GM12878 (cell line): ENCODE measurements around the gene STK35. TPM values are rescaled to one million over a fixed set of nuclear protein-coding genes. Genes with fewer than 3 reads are reported as not detected.

Source experiments
- ATAC-seq: fragments of 200-7000 bp; cut with Tn5 transposase; 3 replicates; pipeline ENCODE4 v1.9.1; 2020; ENCODE audit warnings: mild to moderate bottlenecking, moderate library complexity
- BruUV-seq: library from RNA; stranded (reverse); fragments of 400-500 nt; replicated peaks from 2 replicates; lab custom pipeline; 2021; lab: Mats Ljungman, UMichigan
- CTCF ChIA-PET: fragments of 300-600 bp; sonication (Branson Sonifier 250); formaldehyde crosslinking; extraction: SDS; loops from one replicate; lab custom pipeline; 2021; ENCODE audit warnings: inconsistent platforms; lab: Yijun Ruan, JAX
- POLR2A ChIA-PET: fragments of 350-600 bp; formaldehyde crosslinking; extraction: SDS; loops from one replicate; lab custom pipeline; 2021; ENCODE audit warnings: inconsistent platforms; lab: Charles Lee
- RAD21 ChIA-PET: fragments of 300-600 bp; sonication (Branson Sonifier 250); formaldehyde crosslinking; loops from one replicate; lab custom pipeline; 2023; ENCODE audit warnings: antibody characterized with exemption; ENCODE audit not compliant: unreplicated experiment; lab: Charles Lee
- SMC1A ChIA-PET: fragments of 300-600 bp; sonication (Branson Sonifier 250); formaldehyde crosslinking; loops from one replicate; lab custom pipeline; 2023; ENCODE audit not compliant: unreplicated experiment, uncharacterized antibody; lab: Charles Lee
- DNase-seq: peaks from one replicate; pipeline ENCODE4 v3.0.0-alpha.2; 2011; ENCODE audit warnings: low read depth, low spot score
- FAIRE-seq: peaks from 3 replicates; lab custom pipeline; 2011; peaks lifted over from hg19 to GRCh38; lab: Jason Lieb, UNC
- H2AFZ ChIP-seq: 2 replicates; pipeline ENCODE4 v1.6.0; 2011; ENCODE audit warnings: low read depth, low read length, control low read depth; ENCODE audit not compliant: control insufficient read depth
- H3K27ac ChIP-seq: 2 replicates; pipeline ENCODE4 v1.5.1; 2011; ENCODE audit warnings: control low read depth; ENCODE audit not compliant: control insufficient read depth, insufficient read depth
- H3K27me3 ChIP-seq, 2 experiments: replicated peaks in 1 of 2; 2 replicates each; pipeline versions ENCODE4 v1.6.0 to v1.6.1; 2011; ENCODE audit warnings: low read length in 1 of 2; ENCODE audit not compliant: control insufficient read depth in 2 of 2, insufficient read depth in 2 of 2
- H3K36me3 ChIP-seq, 2 experiments: 2 replicates each; pipeline ENCODE4 v1.5.1; 2011; ENCODE audit warnings: low read length in 1 of 2; ENCODE audit not compliant: control insufficient read depth in 2 of 2, insufficient read depth in 2 of 2
- H3K4me1 ChIP-seq: 2 replicates; pipeline ENCODE4 v1.6.1; 2011; ENCODE audit warnings: mild to moderate bottlenecking, low read length, moderate library complexity, mixed read lengths; ENCODE audit not compliant: control insufficient read depth, insufficient read depth
- H3K4me2 ChIP-seq: 2 replicates; pipeline ENCODE4 v1.6.0; 2011; ENCODE audit warnings: control low read depth; ENCODE audit not compliant: control insufficient read depth, insufficient read depth
- H3K4me3 ChIP-seq: fragments of 200-600 bp; sonication (generic); 2 replicates; pipeline ENCODE4 v1.5.1; 2016
- H3K79me2 ChIP-seq: 2 replicates; pipeline ENCODE4 v1.6.0; 2011; ENCODE audit warnings: low read length; ENCODE audit not compliant: control insufficient read depth, insufficient read depth
- H3K9ac ChIP-seq: 2 replicates; pipeline ENCODE4 v1.8.0; 2011; ENCODE audit warnings: low read length, control low read depth, mixed read lengths; ENCODE audit not compliant: control insufficient read depth, insufficient read depth
- H3K9me3 ChIP-seq: replicated peaks from 3 replicates; pipeline ENCODE4 v1.5.1; 2011; ENCODE audit warnings: mild to moderate bottlenecking, low read length; ENCODE audit not compliant: control insufficient read depth, insufficient read depth
- H4K20me1 ChIP-seq: 2 replicates; pipeline ENCODE4 v1.6.0; 2011; ENCODE audit not compliant: control insufficient read depth, insufficient read depth
- CREB1 ChIP-seq: IDR thresholded peaks from 2 replicates; pipeline ENCODE4 v1.6.1; 2012; ENCODE audit warnings: low read depth, mild to moderate bottlenecking, inconsistent platforms
- KDM1A ChIP-seq: fragments of 200-600 bp; sonication (generic); IDR thresholded peaks from 2 replicates; pipeline ENCODE4 v1.6.1; 2016; ENCODE audit warnings: borderline replicate concordance
- MEF2A ChIP-seq: IDR thresholded peaks from 2 replicates; pipeline ENCODE4 v1.6.1; 2011; ENCODE audit warnings: low read depth, mild to moderate bottlenecking, low read length, moderate library complexity; ENCODE audit not compliant: insufficient read depth
- RB1 ChIP-seq: fragments of 450-650 bp; formaldehyde crosslinking; IDR thresholded peaks from 2 replicates; pipeline ENCODE4 v1.6.1; 2017; ENCODE audit warnings: mild to moderate bottlenecking, borderline replicate concordance
- SIX5 ChIP-seq: IDR thresholded peaks from 2 replicates; pipeline ENCODE4 v1.6.1; 2011; ENCODE audit warnings: mild to moderate bottlenecking, low read depth, low read length, moderate library complexity; ENCODE audit not compliant: severe bottlenecking
- TCF3 ChIP-seq: IDR thresholded peaks from 2 replicates; pipeline ENCODE4 v1.6.1; 2012; ENCODE audit warnings: low read depth, mild to moderate bottlenecking, low read length, borderline replicate concordance; ENCODE audit not compliant: insufficient read depth
- WGBS: methylation state at CpG from one replicate; pipeline ENCODE4 v1.1.6; 2016; ENCODE audit warnings: low lambda C conversion rate; ENCODE audit not compliant: insufficient replicate concordance, insufficient coverage; ENCODE audit errors: missing lambda C conversion rate; 5-methylcytosine and 5-hydroxymethylcytosine counted together
- in situ Hi-C: fragments of 300-500 bp; cut with MboI; formaldehyde crosslinking; loops from 9 replicates; pipeline ENCODE4 v1.14.3; 2018; ENCODE audit warnings: mixed read lengths
- intact Hi-C: fragments of 100-400 bp; cut with micrococcal nuclease; formaldehyde crosslinking; loops from one replicate; pipeline ENCODE4 v1.14.2; 2022; ENCODE audit not compliant: unreplicated experiment
- polyA plus RNA-seq, 11 experiments: library from polyadenylated mRNA; depleted of rRNA in 4 of 11; unstranded in 6 of 11; stranded (reverse) in 5 of 11; fragments of >200 nt; fragmentation: Nextera tagmentation in 4 of 11; fragmentation: Illumina TruSeq in 1 of 11; extraction: Ambion mirVana in 4 of 11; extraction: Trizol in 1 of 11; gene quantifications; 1 replicate in 1 of 11; 2 replicates in 10 of 11; pipeline versions ENCODE4 v1.2.1 to v1.2.3, GENCODE V29; 2011 to 2016; ENCODE audit warnings: inconsistent platforms in 2 of 11, missing spikeins in 2 of 11, low read depth in 1 of 11
- total RNA-seq, 4 experiments: library from RNA; depleted of rRNA in 3 of 4; stranded (reverse); fragments of >200 nt in 3 of 4; fragmentation: Illumina TruSeq in 1 of 4; extraction: Trizol in 1 of 4; gene quantifications; 2 replicates each; pipeline versions ENCODE4 v1.2.1 to v1.2.3, GENCODE V29; 2013 to 2021
- TF ChIP-seq, protein P1 (sequence below): fragments of 450-650 bp; IDR thresholded peaks from 2 replicates; pipeline ENCODE4 v1.6.1; 2016; ENCODE audit warnings: mild to moderate bottlenecking
- TF ChIP-seq, protein P2 (sequence below): fragments of 450-650 bp; IDR thresholded peaks from 2 replicates; pipeline ENCODE4 v1.6.1; 2016; ENCODE audit warnings: mild to moderate bottlenecking, moderate library complexity, borderline replicate concordance

The STK35 gene
- total and polyA plus RNA-seq, 10 of the 15 experiments (the other 5 are each of a cell fraction or from before 2014, with no cell fraction given), result 2.9 to 19.4 (median 9.6) TPM

DNA sequence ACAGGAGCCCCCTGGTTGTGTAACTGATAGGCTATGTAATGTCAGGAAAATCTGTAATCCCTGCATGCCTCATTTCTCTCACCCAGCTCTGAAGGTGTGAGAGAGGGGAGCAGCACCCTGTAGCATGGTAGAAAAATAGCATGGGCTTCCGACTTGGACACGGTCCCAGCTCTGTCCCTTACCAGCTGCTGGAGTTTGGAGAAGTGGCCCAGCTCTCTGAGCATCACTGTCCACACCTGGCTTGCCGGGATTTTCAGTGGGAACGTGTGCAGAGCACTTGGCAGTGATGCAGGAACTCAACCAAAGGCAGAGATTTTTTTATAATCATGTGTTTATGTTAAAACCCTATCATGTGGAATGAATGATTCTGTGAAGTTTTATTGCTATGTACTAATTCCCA, 34.6 kb downstream of the STK35 start:
- H3K36me3 ChIP-seq, result peaks cover 2 to 4% of the 10 kb centered on the region in 2 experiments; a peak in 2 of 4 replicates
- no peak overlapping the region for H3K4me3 ChIP-seq
- whole genome bisulfite sequencing, result 98% methylated on average over 4 of the region's 4 CpGs
- H3K27ac ChIP-seq, result no peak overlapping the region
- H2AFZ ChIP-seq, result no peak overlapping the region
- no peak for FAIRE-seq
- H3K9me3 ChIP-seq, result no peaks in the 10 kb centered on the region
- ATAC-seq, result no peak
- no peak for DNase-seq
- H3K79me2 ChIP-seq, result peaks cover 3% of the 10 kb centered on the region; the same call in 1 of the 2 replicates
- POLR2A ChIA-PET, result interaction anchor here (0.9 kb wide), 1 partner anchor 34 kb away, joined by 4 read pairs; no protein-coding TSS in a partner anchor
- H3K4me2 ChIP-seq, result no peak overlapping the region
- H3K27me3 ChIP-seq, result no peaks in the 10 kb centered on the region
- SMC1A ChIA-PET, result interaction anchor here (1.3 kb wide), 1 partner anchor 34 kb away, joined by 4 read pairs; the partner anchor contains the start of gene STK35
- peaks cover 4% of the 10 kb centered on the region; the same call in 1 of the 2 replicates for H4K20me1 ChIP-seq
- no TSS peak for BruUV-seq
- TF ChIP-seq, protein P1, sequence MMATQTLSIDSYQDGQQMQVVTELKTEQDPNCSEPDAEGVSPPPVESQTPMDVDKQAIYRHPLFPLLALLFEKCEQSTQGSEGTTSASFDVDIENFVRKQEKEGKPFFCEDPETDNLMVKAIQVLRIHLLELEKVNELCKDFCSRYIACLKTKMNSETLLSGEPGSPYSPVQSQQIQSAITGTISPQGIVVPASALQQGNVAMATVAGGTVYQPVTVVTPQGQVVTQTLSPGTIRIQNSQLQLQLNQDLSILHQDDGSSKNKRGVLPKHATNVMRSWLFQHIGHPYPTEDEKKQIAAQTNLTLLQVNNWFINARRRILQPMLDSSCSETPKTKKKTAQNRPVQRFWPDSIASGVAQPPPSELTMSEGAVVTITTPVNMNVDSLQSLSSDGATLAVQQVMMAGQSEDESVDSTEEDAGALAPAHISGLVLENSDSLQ, result no peak
- in situ Hi-C loops (no loop called here), intact Hi-C loops (no loop called here)
- RAD21 ChIA-PET, result interaction anchor here (1.0 to 1.1 kb wide), 2 partner anchors 23 to 39 kb away, joined by 3 read pairs; no protein-coding TSS in a partner anchor
- no peaks in the 10 kb centered on the region; the same call in 1 of the 2 replicates for H3K4me1 ChIP-seq
- H3K9ac ChIP-seq, result no peak overlapping the region
- CTCF ChIA-PET, result no interaction called here

DNA sequence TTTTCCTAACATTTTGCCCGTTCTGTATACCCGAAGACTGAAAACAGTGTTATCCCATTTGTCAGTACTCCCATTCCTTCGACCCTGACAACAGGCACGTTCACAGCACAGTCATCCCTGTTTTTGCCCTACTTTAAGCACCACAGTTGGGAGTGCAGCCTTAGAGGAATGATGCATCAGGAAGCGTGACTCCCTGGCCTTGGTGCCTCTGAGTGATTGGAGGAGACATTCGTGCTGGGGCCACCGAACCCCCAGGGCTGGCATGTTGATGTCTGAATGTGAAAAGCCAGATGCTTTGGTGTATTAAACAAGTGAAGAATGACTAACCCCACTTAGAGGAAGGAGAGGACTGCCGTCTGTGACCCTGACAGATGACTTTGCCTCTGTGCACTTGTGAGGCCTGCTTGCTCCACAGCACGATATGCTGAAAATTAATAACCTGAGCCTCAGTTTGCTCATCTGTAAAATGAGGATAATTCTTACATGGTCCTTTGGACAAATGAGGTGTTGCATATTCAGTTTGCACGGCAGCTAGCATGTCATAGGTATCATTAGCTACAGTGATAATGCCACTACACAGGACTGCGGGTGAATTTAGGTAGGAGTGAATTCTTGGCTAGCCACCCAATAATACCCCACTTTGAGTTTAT, 36.0 kb downstream of the STK35 start:
- in situ Hi-C loops (no loop called here), intact Hi-C loops (no loop called here)
- ChIA-PET RAD21 (interaction anchor here (1.0 kb wide), 1 partner anchor 40 kb away, joined by 3 read pairs; no protein-coding TSS in a partner anchor), POLR2A (no interaction called here), SMC1A (interaction anchor here (1.3 kb wide), 1 partner anchor 36 kb away, joined by 4 read pairs; the partner anchor contains the start of gene STK35), CTCF (no interaction called here)
- peaks cover 4% of the 10 kb centered on the region; the same call in 1 of the 2 replicates for H4K20me1 ChIP-seq
- no peak overlapping the region for H2AFZ ChIP-seq
- DNase-seq (no peak), ATAC-seq (no peak), FAIRE-seq (no peak)
- TF ChIP-seq SIX5 (no peak), CREB1 (no peak), TCF3 (no peak), MEF2A (no peak), RB1 (no peak), KDM1A (no peak)
- TF ChIP-seq, protein P2, sequence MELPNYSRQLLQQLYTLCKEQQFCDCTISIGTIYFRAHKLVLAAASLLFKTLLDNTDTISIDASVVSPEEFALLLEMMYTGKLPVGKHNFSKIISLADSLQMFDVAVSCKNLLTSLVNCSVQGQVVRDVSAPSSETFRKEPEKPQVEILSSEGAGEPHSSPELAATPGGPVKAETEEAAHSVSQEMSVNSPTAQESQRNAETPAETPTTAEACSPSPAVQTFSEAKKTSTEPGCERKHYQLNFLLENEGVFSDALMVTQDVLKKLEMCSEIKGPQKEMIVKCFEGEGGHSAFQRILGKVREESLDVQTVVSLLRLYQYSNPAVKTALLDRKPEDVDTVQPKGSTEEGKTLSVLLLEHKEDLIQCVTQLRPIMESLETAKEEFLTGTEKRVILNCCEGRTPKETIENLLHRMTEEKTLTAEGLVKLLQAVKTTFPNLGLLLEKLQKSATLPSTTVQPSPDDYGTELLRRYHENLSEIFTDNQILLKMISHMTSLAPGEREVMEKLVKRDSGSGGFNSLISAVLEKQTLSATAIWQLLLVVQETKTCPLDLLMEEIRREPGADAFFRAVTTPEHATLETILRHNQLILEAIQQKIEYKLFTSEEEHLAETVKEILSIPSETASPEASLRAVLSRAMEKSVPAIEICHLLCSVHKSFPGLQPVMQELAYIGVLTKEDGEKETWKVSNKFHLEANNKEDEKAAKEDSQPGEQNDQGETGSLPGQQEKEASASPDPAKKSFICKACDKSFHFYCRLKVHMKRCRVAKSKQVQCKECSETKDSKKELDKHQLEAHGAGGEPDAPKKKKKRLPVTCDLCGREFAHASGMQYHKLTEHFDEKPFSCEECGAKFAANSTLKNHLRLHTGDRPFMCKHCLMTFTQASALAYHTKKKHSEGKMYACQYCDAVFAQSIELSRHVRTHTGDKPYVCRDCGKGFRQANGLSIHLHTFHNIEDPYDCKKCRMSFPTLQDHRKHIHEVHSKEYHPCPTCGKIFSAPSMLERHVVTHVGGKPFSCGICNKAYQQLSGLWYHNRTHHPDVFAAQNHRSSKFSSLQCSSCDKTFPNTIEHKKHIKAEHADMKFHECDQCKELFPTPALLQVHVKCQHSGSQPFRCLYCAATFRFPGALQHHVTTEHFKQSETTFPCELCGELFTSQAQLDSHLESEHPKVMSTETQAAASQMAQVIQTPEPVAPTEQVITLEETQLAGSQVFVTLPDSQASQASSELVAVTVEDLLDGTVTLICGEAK, result no peak
- no peak overlapping the region for H3K4me3 ChIP-seq
- peaks cover 2 to 4% of the 10 kb centered on the region in 2 experiments; a peak in 3 of 4 replicates for H3K36me3 ChIP-seq
- H3K79me2 ChIP-seq, result peaks cover 3% of the 10 kb centered on the region; the same call in 1 of the 2 replicates
- BruUV-seq, result no TSS peak
- no peak overlapping the region for H3K9ac ChIP-seq
- 96% methylated on average over 11 of the region's 11 CpGs for WGBS
- H3K4me2 ChIP-seq, result no peak overlapping the region
- no peaks in the 10 kb centered on the region; the same call in 1 of the 2 replicates for H3K4me1 ChIP-seq
- H3K9me3 ChIP-seq, result no peaks in the 10 kb centered on the region
- no peaks in the 10 kb centered on the region for H3K27me3 ChIP-seq
- no peak overlapping the region for H3K27ac ChIP-seq
